GM12872 (cell line): Measurements from ENCODE around the gene NEURL2.

ENCODE experiments used
- TF ChIP-seq, protein P1 (sequence below): IDR thresholded peaks from 3 replicates; pipeline ENCODE4 v1.5.1; 2011; ENCODE audit warnings: low read depth, mild to moderate bottlenecking, low read length, moderate library complexity; ENCODE audit not compliant: insufficient read depth

The NEURL2 gene

DNA sequence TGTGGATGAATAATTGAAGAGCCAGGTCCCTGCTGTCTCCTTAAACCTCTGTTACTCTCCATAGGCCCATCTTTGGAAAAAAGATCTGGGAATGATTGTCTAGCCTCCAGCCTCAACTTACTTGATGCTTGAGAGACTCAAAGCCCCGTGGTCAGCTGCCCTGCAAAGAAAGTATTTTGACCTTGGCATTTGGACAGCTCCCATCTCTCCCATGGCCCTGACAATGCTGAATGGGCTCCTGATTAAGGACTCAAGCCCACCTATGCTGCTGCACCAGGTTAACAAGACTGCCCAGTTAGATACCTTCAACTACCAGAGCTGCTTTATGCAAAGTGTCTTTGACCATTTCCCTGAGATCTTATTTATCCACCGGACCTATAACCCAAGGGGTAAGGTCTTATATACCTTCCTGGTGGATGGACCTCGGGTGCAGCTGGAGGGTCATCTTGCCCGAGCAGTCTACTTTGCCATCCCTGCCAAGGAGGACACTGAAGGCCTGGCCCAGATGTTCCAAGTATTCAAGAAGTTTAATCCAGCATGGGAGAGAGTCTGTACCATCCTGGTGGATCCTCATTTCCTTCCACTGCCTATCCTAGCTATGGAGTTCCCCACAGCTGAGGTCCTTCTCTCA is 8.4 kb downstream of the NEURL2 start:
- TF ChIP-seq, protein P1, sequence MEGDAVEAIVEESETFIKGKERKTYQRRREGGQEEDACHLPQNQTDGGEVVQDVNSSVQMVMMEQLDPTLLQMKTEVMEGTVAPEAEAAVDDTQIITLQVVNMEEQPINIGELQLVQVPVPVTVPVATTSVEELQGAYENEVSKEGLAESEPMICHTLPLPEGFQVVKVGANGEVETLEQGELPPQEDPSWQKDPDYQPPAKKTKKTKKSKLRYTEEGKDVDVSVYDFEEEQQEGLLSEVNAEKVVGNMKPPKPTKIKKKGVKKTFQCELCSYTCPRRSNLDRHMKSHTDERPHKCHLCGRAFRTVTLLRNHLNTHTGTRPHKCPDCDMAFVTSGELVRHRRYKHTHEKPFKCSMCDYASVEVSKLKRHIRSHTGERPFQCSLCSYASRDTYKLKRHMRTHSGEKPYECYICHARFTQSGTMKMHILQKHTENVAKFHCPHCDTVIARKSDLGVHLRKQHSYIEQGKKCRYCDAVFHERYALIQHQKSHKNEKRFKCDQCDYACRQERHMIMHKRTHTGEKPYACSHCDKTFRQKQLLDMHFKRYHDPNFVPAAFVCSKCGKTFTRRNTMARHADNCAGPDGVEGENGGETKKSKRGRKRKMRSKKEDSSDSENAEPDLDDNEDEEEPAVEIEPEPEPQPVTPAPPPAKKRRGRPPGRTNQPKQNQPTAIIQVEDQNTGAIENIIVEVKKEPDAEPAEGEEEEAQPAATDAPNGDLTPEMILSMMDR, result no peak

DNA sequence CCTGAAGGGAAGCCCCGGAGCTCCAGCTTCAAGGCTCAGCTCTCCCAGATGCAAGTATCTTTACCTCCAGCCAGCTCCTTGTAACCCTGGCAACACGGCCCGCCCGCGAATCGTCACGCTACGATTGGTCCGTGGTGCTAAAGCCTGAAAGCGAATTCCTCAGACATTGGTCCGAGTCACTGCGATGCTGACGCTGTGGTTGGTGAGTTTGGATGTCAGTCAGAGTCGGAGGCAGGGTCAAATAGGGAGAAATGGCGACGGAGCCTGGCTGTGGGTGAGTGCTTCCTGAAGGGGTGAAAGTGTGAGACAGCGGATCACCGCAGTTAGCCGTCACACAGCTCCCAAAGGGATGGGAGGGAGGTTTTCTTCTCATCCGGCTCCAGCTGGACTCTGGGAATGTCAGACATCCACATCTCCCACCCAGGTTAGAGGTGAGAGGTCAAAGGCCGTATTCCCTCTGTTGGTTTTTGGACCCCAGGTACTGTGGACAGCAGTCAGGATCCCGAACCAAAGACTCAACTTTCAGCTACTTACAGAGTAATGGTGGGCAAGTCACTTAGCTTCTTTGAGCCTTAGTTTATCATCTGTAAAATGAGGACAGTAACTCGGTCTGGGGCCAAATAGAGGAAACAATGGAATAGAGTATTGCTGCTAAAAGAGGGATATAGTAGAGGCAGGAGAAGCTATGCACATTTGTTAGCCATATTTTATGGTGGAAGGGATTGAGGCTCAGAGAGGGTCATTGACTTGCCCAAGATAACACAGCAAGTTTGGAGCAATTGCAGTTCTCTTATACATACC is 9.8 kb downstream of the NEURL2 start, which contains the start of gene ZSWIM1:
ZSWIM1 (plus strand) TSS at position 240 of the 801 bp plus-strand sequence. CDS start 1,366 bp downstream, outside the sequence.
- TF ChIP-seq, protein P1, result no peak

DNA sequence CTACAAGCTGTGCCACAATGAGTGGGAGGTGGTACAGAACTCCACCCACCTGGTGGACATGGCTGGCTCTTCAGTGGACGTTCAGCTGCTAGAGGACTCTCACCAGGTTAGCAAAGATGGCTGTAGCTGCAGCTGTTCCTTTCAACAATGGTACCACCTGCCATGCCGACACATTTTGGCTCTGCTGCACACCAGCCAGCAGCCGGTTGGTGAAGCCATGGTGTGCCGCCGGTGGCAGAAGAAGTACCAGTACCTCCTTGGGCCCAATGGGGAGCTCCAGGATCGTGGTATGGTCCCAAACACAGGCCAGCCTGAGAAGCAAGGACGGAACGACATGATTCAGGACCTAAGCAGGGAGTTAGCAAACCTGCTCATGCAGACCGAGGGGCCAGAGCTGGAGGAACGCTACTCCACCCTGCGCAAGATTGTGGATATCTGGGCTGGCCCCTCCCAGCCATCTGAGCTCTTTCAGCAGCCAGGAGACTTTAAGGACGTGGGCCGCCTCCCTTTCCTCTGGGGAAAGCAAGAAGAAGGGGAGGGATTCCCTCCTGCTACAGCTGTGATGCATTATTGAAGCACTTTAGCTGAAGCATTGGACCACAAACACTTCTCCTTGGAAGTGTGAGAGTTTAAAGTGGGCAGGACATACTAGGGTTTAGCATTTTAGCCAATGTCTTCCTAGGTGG is 12.8 kb downstream of the NEURL2 start:
- TF ChIP-seq, protein P1, result no peak

DNA sequence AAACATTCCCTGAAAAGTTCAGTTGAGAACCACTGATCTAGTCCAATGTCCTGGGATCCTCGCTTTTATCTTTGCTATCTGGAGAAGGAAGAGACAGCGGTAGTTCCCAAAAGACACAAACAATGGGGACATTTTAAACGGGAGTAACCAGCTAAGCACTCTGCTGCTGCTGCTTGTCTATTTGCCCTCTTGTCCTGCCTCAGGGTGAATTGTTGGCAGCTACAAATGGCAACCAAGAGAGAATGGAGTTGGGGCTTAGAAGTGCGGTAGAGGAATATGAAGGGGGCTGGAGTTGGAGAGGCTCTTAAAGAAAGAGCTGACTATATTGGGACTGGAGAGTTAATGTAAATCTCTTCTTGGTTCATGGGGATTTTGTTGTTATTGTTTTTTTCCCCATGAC is 16.4 kb downstream of the NEURL2 start:
- TF ChIP-seq, protein P1, result no peak

DNA sequence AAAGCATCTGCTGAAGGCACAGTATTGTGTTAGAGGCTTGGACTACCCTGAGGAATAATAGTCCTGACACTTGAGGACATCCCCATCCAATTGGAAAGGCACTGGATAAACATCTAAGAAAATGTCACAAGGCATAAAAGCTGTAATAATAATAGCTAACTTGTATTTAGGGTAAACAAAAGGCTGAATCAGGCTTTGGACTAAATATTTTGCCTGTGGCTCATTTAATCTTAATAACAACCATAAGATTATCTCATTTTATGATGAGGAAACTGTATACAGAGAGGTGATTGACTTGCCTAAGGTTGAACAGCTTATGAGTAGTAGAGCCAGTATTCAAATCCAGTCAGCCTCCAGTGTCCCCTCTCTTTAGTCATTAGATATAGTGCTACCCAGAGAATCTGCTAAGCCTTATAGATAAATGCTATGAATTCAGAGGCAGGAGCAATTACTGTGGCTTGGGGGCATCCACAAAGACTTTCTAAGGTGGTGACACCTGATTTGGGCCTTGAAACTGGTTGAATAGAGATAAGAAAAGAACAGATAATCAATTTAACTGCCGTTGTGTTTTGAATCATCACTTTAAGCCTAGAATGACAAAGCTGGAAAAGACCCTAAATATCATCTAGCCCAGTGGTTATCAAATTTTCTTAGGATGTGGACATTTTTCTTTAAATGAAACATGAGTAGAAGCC is 17.5 kb downstream of the NEURL2 start:
- TF ChIP-seq, protein P1, result no peak

DNA sequence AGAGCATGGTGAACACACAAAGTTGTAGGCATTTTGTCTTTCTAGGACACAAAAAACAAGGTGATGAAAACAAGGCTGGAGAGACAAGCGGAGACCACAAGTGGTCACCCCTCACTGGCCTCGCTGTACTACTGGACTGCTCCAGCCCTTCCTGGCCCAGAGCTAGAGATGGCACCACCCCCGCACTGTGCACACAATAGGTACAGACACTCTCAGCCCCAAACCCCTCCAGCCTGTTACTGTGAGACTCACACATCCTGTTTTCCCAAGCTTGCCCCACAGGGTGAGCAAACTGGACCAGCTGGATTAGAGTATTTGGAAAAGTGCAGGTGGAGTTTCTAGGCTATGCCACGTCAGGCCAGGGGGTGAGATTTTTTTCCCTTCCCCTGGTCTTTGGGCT is 18.4 kb downstream of the NEURL2 start:
- TF ChIP-seq, protein P1, result no peak

DNA sequence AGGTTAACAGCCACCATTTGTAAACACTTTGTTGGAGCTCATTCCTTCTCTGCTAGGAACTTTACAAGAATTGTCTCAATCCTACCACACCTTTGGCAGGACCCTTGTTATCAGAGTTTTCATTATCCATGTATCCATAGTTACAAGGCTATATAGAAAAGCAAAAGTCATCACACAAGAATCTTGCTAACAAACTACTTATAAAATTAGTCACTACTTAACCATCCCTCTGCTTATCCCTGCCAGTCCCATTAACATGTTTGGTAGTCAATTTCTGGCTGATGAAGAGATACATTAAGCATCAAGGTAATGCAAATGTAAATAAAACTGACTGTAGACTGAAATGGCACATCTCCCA is 23.2 kb downstream of the NEURL2 start:
- TF ChIP-seq, protein P1, result no peak
